ENCODE results near the gene ADAMTSL1. TPM values are rescaled to one million over a fixed set of nuclear protein-coding genes. Genes with fewer than 3 reads are reported as not detected.

Gene ADAMTSL1
- total and polyA plus RNA-seq, 9 of the 15 experiments (the other 6 are each of a cell fraction or from before 2014, with no cell fraction given) = 0.01 TPM; not detected in 8

- TF ChIP-seq RREB1 (CRISPR knock-in tag; IDR thresholded peaks at IDR 0.05) (no peak), ZNF134 (CRISPR knock-in tag; conservative IDR thresholded peaks at IDR 0.05) (no peak), POLR2H (tag; IDR thresholded peaks at IDR 0.05; ENCODE audit: low read depth) (no peak), SRSF7 (optimal IDR thresholded peaks at IDR 0.05; ENCODE audit: low read depth, low read length) (no peak), NCOA2 (IDR thresholded peaks at IDR 0.05; ENCODE audit: partially characterized antibody in 2 of 2) (no peak), NR0B1 (IDR thresholded peaks at IDR 0.05; ENCODE audit: partially characterized antibody) (no peak), GABPA (tag; conservative IDR thresholded peaks at IDR 0.05; ENCODE audit: low read depth) (no peak), POU5F1 (IDR thresholded peaks at IDR 0.05; ENCODE audit: borderline replicate concordance, low read depth, low read length, partially characterized antibody) (no peak)
These were observed 46.6 kb downstream of the ADAMTSL1 start (continued) for GRCh38 chr9:18520416-18521047.

All from K562 (cell line).